Measurements from ENCODE around the gene ZCCHC10.

Gene ZCCHC10

DNA sequence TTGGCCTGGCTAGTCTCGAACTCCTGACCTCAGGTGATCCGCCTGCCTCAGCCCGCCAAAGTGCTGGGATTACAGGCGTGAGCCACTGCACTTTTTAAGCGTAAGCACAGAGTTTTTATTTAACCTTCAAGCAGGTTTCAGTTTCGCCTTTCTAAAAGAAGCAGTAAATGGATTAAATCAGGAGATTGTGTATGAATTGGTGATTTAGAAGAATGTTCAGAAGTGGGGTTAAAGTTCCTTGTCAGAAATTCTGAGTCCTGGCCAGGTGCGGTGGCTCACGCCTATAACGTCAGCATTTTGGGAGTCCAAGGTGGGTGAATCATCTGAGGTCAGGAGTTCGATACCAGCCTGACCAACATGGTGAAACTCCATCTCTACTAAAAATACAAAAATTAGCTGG is 37.6 kb upstream of the ZCCHC10 start:
- Mint-ChIP-seq H3K4me1 (peaks cover 9% of the 10 kb centered on the region), H3K9me3 (no peaks in the 10 kb centered on the region), H3K4me3 (no peak overlapping the region), H3K27ac (no peak overlapping the region), H3K27me3 (ENCODE audit: low read depth, poor library complexity) (no peaks in the 10 kb centered on the region), H3K36me3 (ENCODE audit: low read depth) (peaks cover 57% of the 10 kb centered on the region)
- TF ChIP-seq, protein P1, sequence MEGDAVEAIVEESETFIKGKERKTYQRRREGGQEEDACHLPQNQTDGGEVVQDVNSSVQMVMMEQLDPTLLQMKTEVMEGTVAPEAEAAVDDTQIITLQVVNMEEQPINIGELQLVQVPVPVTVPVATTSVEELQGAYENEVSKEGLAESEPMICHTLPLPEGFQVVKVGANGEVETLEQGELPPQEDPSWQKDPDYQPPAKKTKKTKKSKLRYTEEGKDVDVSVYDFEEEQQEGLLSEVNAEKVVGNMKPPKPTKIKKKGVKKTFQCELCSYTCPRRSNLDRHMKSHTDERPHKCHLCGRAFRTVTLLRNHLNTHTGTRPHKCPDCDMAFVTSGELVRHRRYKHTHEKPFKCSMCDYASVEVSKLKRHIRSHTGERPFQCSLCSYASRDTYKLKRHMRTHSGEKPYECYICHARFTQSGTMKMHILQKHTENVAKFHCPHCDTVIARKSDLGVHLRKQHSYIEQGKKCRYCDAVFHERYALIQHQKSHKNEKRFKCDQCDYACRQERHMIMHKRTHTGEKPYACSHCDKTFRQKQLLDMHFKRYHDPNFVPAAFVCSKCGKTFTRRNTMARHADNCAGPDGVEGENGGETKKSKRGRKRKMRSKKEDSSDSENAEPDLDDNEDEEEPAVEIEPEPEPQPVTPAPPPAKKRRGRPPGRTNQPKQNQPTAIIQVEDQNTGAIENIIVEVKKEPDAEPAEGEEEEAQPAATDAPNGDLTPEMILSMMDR (IDR thresholded peaks at IDR 0.05) = no peak
- DNase-seq = no peak

DNA sequence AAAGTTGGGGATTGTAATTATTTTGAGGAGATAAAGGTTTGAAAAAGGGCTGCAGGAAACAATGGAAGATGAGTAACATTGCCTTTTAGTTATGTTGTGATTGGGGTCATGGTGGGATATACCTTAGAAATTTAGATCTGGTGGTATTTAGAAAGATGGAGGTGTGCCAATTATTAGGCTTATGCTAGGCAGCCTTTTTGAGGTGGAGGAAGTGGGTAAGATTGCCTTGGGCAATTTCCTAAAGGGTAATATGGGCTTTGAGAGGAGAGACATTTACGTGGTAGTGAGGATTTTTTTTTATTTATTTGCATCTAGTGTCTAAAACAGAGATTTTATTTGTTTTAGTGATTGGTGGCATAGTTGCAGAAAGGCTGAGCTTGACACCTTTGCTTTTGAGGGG is 35.9 kb upstream of the ZCCHC10 start:
- Mint-ChIP-seq H3K4me3 (no peak overlapping the region), H3K27ac (peak overlapping the region; percentile 75), H3K27me3 (ENCODE audit: low read depth, poor library complexity) (no peaks in the 10 kb centered on the region), H3K9me3 (no peaks in the 10 kb centered on the region), H3K36me3 (ENCODE audit: low read depth) (peaks cover 47% of the 10 kb centered on the region), H3K4me1 (peaks cover 9% of the 10 kb centered on the region)
- TF ChIP-seq, protein P1 (IDR thresholded peaks at IDR 0.05) = no peak
- DNase-seq = no peak

DNA sequence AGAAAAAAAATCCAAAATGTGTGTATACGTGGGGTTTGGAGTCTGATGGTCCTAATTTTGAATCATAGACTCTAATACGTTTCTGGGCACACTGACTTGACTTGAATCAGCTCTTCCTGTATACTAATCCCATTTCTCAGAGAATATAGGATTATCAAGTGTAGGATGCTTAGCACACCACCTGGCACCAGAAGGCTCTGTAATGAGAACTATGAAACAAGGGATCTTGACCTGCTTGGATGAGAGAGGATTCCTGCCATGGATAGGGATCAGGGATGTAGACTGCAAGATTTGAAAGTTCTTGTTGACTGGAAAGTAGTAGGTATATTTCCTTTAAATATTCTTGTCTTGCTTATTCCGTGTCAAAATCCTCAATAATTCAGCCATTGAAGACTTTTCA is 33.3 kb upstream of the ZCCHC10 start:
- Mint-ChIP-seq H3K9me3 (peaks cover 4% of the 10 kb centered on the region), H3K36me3 (ENCODE audit: low read depth) (peaks cover 47% of the 10 kb centered on the region), H3K27ac (no peak overlapping the region), H3K4me3 (no peak overlapping the region), H3K27me3 (ENCODE audit: low read depth, poor library complexity) (no peaks in the 10 kb centered on the region), H3K4me1 (peaks cover 18% of the 10 kb centered on the region)
- DNase-seq = no peak
- TF ChIP-seq, protein P1 (IDR thresholded peaks at IDR 0.05) = no peak

DNA sequence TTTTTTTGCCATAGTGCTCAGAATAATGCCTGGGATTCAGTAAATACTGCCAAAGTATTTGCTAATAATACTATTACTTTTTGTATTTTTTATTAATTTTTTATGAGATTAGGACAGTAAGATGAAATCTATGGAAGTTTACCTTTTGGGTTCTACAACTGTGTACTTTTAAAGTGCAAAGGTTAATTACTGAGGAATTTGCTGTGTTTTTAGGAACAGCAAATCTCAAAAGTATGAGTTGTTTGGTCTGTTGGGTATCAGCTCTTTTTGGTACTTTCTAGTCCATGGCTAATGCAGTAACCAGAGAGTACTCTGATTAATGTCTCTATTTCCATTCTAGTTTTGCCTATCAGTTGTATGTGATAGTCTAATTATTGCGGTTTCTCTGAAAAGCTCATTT is 30.5 kb upstream of the ZCCHC10 start:
- H3K4me3 Mint-ChIP-seq = no peak overlapping the region
- H3K9me3 Mint-ChIP-seq = peaks cover 4% of the 10 kb centered on the region
- H3K27me3 Mint-ChIP-seq (ENCODE audit: low read depth, poor library complexity) = no peaks in the 10 kb centered on the region
- H3K27ac Mint-ChIP-seq = no peak overlapping the region
- peaks cover 49% of the 10 kb centered on the region for H3K36me3 Mint-ChIP-seq (ENCODE audit: low read depth)
- TF ChIP-seq, protein P1 (IDR thresholded peaks at IDR 0.05) = no peak
- H3K4me1 Mint-ChIP-seq = peaks cover 27% of the 10 kb centered on the region
- no peak for DNase-seq

DNA sequence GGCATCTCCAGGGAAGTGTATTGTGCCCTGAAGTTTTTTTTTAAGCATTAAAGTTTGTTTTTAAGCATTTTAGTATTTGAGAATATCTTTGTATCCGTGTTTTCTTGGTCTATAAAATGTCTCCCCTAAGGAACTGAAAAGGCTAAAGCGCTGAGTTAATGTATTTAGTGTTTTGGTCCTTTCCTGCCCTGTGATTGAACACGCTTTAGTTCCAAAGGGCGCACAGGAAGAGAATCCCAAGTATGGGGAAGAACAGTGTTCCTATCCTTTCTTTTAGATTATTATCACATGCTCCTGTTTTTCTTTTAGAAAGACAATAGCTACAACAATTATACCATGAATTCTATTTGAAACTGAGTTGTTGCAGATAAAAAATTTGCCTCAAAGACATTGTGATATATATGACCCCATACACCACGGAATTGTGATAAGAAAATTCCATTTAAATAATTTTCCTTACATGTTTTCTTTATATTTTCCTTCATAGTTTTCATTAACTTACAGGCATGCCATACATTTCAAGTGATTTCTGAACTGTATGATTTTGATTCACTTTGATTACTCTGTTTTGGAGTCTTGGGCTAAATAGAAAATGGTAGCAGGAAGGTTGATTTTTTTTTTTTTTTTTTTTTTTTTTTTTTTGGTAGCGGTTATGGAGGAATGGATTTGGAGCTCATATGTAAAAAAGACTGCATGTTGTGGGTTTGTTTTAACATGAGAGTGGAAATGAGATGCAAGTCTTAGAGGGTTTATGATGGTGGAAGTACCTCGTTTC is 28.5 kb upstream of the ZCCHC10 start:
- H3K4me3 Mint-ChIP-seq = peak overlapping the region; percentile 92
- peaks cover 40% of the 10 kb centered on the region for H3K36me3 Mint-ChIP-seq (ENCODE audit: low read depth)
- DNase-seq = no peak
- H3K27ac Mint-ChIP-seq = no peak overlapping the region
- TF ChIP-seq, protein P1 (IDR thresholded peaks at IDR 0.05) = no peak
- H3K4me1 Mint-ChIP-seq = peaks cover 40% of the 10 kb centered on the region
- peaks cover 4% of the 10 kb centered on the region for H3K9me3 Mint-ChIP-seq
- H3K27me3 Mint-ChIP-seq (ENCODE audit: low read depth, poor library complexity) = no peaks in the 10 kb centered on the region

DNA sequence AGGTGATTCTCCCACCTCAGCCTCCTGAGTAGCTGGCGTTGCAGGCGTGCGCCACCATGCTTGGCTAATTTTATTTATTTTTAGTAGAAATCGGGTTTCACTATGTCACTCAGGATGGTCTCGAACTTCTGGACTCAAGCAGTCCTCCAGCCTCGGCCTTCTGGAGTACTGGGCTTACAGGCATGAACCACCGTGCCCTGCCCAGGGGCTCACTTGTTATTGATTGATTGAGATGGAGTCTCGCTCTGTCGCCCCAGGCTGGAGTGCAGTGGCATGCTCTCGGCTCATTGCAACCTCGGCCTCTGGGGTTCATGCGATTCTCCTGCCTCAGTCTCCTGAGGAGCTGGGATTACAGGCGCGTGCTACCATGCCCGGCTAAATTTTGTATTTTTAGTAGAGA is 27.1 kb upstream of the ZCCHC10 start:
- Mint-ChIP-seq H3K9me3 (peaks cover 4% of the 10 kb centered on the region), H3K4me1 (peaks cover 54% of the 10 kb centered on the region), H3K4me3 (peak overlapping the region; percentile 92), H3K27ac (no peak overlapping the region), H3K36me3 (ENCODE audit: low read depth) (peaks cover 35% of the 10 kb centered on the region), H3K27me3 (ENCODE audit: low read depth, poor library complexity) (peaks cover under 1% of the 10 kb centered on the region)
- TF ChIP-seq, protein P1 (IDR thresholded peaks at IDR 0.05) = no peak
- no peak for DNase-seq
